HepG2 (cell line): ENCODE data around the gene MYH10. TPM values are rescaled to one million over a fixed set of nuclear protein-coding genes. Genes with fewer than 3 reads are reported as not detected.

Source experiments
- ATAC-seq: fragments of 200-7000 bp; cut with Tn5 transposase; 3 replicates; pipeline ENCODE4 v1.9.1; 2020; ENCODE audit warnings: mild to moderate bottlenecking, moderate library complexity
- BruUV-seq: library from RNA; stranded (reverse); fragments of 400-500 nt; replicated peaks from 2 replicates; lab custom pipeline; 2021; lab: Mats Ljungman, UMichigan
- CTCF ChIA-PET: fragments of 300-600 bp; formaldehyde crosslinking; extraction: SDS; loops from one replicate; lab custom pipeline; 2021; ENCODE audit warnings: low total read pairs, inconsistent platforms, low intra/inter-chr PET ratio; lab: Yijun Ruan, JAX
- POLR2A ChIA-PET: fragments of 350-600 bp; sonication (Branson Sonifier 250); formaldehyde crosslinking; loops from one replicate; lab custom pipeline; 2020; ENCODE audit warnings: antibody characterized with exemption, inconsistent platforms; lab: Yijun Ruan, JAX
- DNase-seq: peaks from one replicate; pipeline ENCODE4 v3.0.0-alpha.2; 2015; ENCODE audit warnings: low spot score
- FAIRE-seq: peaks from 3 replicates; lab custom pipeline; 2011; peaks lifted over from hg19 to GRCh38; lab: Jason Lieb, UNC
- H2AFZ ChIP-seq: one replicate; pipeline ENCODE4 v1.6.1; 2011; ENCODE audit warnings: low read length, inconsistent platforms
- H3K27ac ChIP-seq: fragments of 300-600 bp; 3 replicates; pipeline ENCODE4 v1.8.0; 2011; ENCODE audit warnings: mixed run types, mild to moderate bottlenecking, mixed read lengths, low read length, inconsistent platforms; ENCODE audit not compliant: insufficient read depth; ENCODE audit errors: extremely low read length
- H3K27me3 ChIP-seq, 2 experiments: fragments of 200-600 bp in 1 of 2; 2 replicates in 1 of 2; 3 replicates in 1 of 2; pipeline versions ENCODE4 v1.6.0 to v1.8.0; 2011; ENCODE audit warnings: low read length in 2 of 2, mild to moderate bottlenecking in 2 of 2, moderate library complexity in 2 of 2, inconsistent platforms in 1 of 2; ENCODE audit not compliant: insufficient read depth in 2 of 2, control insufficient read depth in 1 of 2
- H3K36me3 ChIP-seq, 2 experiments: fragments of 200-600 bp in 1 of 2; replicated peaks in 1 of 2; 2 replicates in 1 of 2; 3 replicates in 1 of 2; pipeline versions ENCODE4 v1.5.1 to v1.8.0; 2011; ENCODE audit warnings: low read length in 2 of 2, inconsistent platforms in 1 of 2; ENCODE audit not compliant: insufficient read depth in 2 of 2, control insufficient read depth in 1 of 2
- H3K4me1 ChIP-seq: 2 replicates; pipeline ENCODE4 v1.5.1; 2012; ENCODE audit warnings: low read length, inconsistent platforms; ENCODE audit not compliant: insufficient read depth
- H3K4me2 ChIP-seq: 2 replicates; pipeline ENCODE4 v1.6.0; 2011; ENCODE audit warnings: low read depth, low read length, inconsistent platforms
- H3K4me3 ChIP-seq, 3 experiments: fragments of 200-600 bp in 1 of 3; sonication (generic), shearing (Covaris generic) in 1 of 3; replicated peaks in 1 of 3; 2 replicates each; pipeline ENCODE4 v1.5.1; 2011 to 2016; ENCODE audit warnings: low read length in 3 of 3, inconsistent platforms in 2 of 3, low read depth in 2 of 3, mild to moderate bottlenecking in 2 of 3, control low read depth in 1 of 3, mixed read lengths in 1 of 3; ENCODE audit not compliant: insufficient read depth in 1 of 3
- H3K79me2 ChIP-seq: one replicate; pipeline ENCODE4 v1.6.1; 2011; ENCODE audit warnings: low read length, inconsistent platforms; ENCODE audit not compliant: insufficient read depth
- H3K9ac ChIP-seq: 2 replicates; pipeline ENCODE4 v1.6.0; 2011; ENCODE audit warnings: mild to moderate bottlenecking, low read depth, low read length, inconsistent platforms; ENCODE audit not compliant: insufficient read depth
- H3K9me3 ChIP-seq: 2 replicates; pipeline ENCODE4 v1.5.1; 2012; ENCODE audit warnings: mild to moderate bottlenecking, low read length
- H4K20me1 ChIP-seq: 2 replicates; pipeline ENCODE4 v1.6.0; 2011; ENCODE audit warnings: inconsistent platforms, mild to moderate bottlenecking, low read length, moderate library complexity; ENCODE audit not compliant: insufficient read depth
- CAMTA2 ChIP-seq: sonication (generic); formaldehyde crosslinking; IDR thresholded peaks from 2 replicates; pipeline ENCODE4 v1.4.0; 2020; ENCODE audit warnings: mild to moderate bottlenecking, missing genetic modification reagents, borderline replicate concordance
- DNMT3B ChIP-seq: conservative IDR thresholded peaks from 2 replicates; pipeline ENCODE4 v1.6.1; 2016; ENCODE audit warnings: missing biosample characterization, control low read depth
- EED ChIP-seq: sonication (generic); formaldehyde crosslinking; IDR thresholded peaks from 2 replicates; pipeline ENCODE4 v1.5.0; 2020; ENCODE audit warnings: mild to moderate bottlenecking, missing genetic modification reagents
- IRX3 ChIP-seq: sonication (generic); formaldehyde crosslinking; IDR thresholded peaks from 2 replicates; pipeline ENCODE4 v1.8.1; 2023; ENCODE audit warnings: mild to moderate bottlenecking, low read depth, missing genetic modification reagents, borderline replicate concordance
- PAX8 ChIP-seq: sonication (generic); formaldehyde crosslinking; IDR thresholded peaks from 2 replicates; pipeline ENCODE4 v1.8.0; 2022; ENCODE audit warnings: mild to moderate bottlenecking, missing genetic modification reagents, borderline replicate concordance
- RXRB ChIP-seq: IDR thresholded peaks from 2 replicates; pipeline ENCODE4 v1.6.1; 2016; ENCODE audit warnings: borderline replicate concordance, missing genetic modification reagents, missing compliant biosample characterization
- ZMYM3 ChIP-seq: sonication (generic); formaldehyde crosslinking; IDR thresholded peaks from 2 replicates; pipeline ENCODE4 v1.5.1; 2020; ENCODE audit warnings: mild to moderate bottlenecking, missing genetic modification reagents
- WGBS: methylation state at CpG from one replicate; pipeline ENCODE4 v1.1.6; 2017; ENCODE audit warnings: low lambda C conversion rate; 5-methylcytosine and 5-hydroxymethylcytosine counted together
- in situ Hi-C: cut with HindIII; loops from 2 replicates; pipeline ENCODE4 v1.10.0; 2017; ENCODE audit warnings: low pct_unique_long_range_greater_than_20kb; ENCODE audit not compliant: extremely low pct_ligation_motif_present
- intact Hi-C: fragments of 100-400 bp; cut with micrococcal nuclease; formaldehyde crosslinking; loops from one replicate; pipeline ENCODE4 v1.10.0; 2022; ENCODE audit not compliant: unreplicated experiment
- polyA plus RNA-seq, 8 experiments: library from polyadenylated mRNA; depleted of rRNA in 3 of 8; stranded (reverse) in 7 of 8; unstranded in 1 of 8; fragments of >200 nt; fragmentation: Illumina TruSeq in 4 of 8; extraction: Trizol in 4 of 8; gene quantifications; 2 replicates each; pipeline versions ENCODE4 v1.2.1 to v1.2.3, GENCODE V29; 2011 to 2016; ENCODE audit warnings: low read depth in 4 of 8, missing spikeins in 1 of 8, mixed read lengths in 1 of 8; ENCODE audit not compliant: insufficient read depth in 1 of 8
- total RNA-seq, 5 experiments: library from RNA; depleted of rRNA; stranded (reverse); fragments of >200 nt; fragmentation: Illumina TruSeq; extraction: Trizol; gene quantifications; 2 replicates each; pipeline ENCODE4 v1.2.3, GENCODE V29; 2016; ENCODE audit warnings: low read depth in 1 of 5
- TF ChIP-seq, protein P1 (sequence below): sonication (generic); formaldehyde crosslinking; conservative IDR thresholded peaks from 2 replicates; pipeline ENCODE4 v1.4.0; 2020; ENCODE audit warnings: missing genetic modification reagents
- TF ChIP-seq, protein P2 (sequence below): sonication (generic); formaldehyde crosslinking; IDR thresholded peaks from 2 replicates; pipeline ENCODE4 v1.5.0; 2020; ENCODE audit warnings: mild to moderate bottlenecking, missing genetic modification reagents
- TF ChIP-seq, protein P3 (sequence below): sonication (generic); formaldehyde crosslinking; IDR thresholded peaks from 2 replicates; pipeline ENCODE4 v1.4.0; 2020; ENCODE audit warnings: low read depth, mild to moderate bottlenecking, missing genetic modification reagents

MYH10 gene
- total and polyA plus RNA-seq, 2 of the 13 experiments (the other 11 are each of a cell fraction or from before 2014, with no cell fraction given) = 43.4 to 68.6 TPM

DNA sequence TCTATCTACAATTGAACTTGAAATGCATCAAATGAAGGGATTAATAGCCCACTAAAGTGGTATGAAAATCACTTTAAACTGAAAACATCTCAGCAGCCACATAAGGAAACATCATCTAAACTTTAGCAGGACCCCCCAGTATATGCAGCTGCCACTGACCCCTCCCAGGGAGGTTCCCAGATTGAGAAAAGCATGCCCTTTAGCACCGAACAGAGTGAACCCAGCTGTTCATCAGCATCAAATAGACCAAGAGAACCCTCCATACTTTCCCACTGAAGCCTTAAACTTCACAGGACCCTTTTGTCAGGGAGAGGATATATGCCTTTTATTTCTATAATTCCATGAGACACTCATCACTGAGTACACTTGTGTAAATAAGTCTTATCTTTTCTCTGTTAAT is 44.6 kb downstream of the MYH10 start (continued):
- no peak for TF ChIP-seq DNMT3B (CRISPR knock-in tag)

DNA sequence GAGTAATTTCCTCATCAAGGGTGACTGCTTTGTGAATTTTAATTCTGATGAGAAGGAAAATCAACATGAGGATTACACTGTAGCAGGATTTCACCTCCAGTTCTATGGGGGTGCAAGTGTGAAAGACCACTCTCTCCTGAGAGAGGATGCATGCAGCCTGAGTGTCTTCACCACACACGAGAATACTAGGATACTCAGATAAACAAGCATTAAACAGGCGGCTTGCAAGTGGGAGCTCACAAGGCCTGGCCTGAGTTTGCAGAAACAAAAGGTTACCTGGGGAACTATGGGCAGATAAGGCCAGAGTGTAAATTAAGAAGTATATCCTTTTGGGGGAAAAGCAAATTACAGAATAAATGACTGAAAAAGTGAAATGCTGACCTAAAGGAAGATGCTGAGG is 46.6 kb downstream of the MYH10 start:
- Histone ChIP-seq H4K20me1 (no peaks in the 10 kb centered on the region), H3K27me3 (no peaks in the 10 kb centered on the region), H3K27ac (no peak overlapping the region), H3K79me2 (no peaks in the 10 kb centered on the region), H3K4me2 (no peak overlapping the region), H3K9me3 (no peaks in the 10 kb centered on the region), H2AFZ (no peak overlapping the region), H3K9ac (no peak overlapping the region), H3K4me1 (peaks cover 7% of the 10 kb centered on the region; the same call in 1 of the 2 replicates), H3K36me3 (peaks cover 12 to 35% of the 10 kb centered on the region in 2 experiments), H3K4me3 (no peak overlapping the region)
- TF ChIP-seq, protein P1, sequence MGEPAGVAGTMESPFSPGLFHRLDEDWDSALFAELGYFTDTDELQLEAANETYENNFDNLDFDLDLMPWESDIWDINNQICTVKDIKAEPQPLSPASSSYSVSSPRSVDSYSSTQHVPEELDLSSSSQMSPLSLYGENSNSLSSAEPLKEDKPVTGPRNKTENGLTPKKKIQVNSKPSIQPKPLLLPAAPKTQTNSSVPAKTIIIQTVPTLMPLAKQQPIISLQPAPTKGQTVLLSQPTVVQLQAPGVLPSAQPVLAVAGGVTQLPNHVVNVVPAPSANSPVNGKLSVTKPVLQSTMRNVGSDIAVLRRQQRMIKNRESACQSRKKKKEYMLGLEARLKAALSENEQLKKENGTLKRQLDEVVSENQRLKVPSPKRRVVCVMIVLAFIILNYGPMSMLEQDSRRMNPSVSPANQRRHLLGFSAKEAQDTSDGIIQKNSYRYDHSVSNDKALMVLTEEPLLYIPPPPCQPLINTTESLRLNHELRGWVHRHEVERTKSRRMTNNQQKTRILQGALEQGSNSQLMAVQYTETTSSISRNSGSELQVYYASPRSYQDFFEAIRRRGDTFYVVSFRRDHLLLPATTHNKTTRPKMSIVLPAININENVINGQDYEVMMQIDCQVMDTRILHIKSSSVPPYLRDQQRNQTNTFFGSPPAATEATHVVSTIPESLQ (CRISPR knock-in tag) = no peak
- TF ChIP-seq, protein P2, sequence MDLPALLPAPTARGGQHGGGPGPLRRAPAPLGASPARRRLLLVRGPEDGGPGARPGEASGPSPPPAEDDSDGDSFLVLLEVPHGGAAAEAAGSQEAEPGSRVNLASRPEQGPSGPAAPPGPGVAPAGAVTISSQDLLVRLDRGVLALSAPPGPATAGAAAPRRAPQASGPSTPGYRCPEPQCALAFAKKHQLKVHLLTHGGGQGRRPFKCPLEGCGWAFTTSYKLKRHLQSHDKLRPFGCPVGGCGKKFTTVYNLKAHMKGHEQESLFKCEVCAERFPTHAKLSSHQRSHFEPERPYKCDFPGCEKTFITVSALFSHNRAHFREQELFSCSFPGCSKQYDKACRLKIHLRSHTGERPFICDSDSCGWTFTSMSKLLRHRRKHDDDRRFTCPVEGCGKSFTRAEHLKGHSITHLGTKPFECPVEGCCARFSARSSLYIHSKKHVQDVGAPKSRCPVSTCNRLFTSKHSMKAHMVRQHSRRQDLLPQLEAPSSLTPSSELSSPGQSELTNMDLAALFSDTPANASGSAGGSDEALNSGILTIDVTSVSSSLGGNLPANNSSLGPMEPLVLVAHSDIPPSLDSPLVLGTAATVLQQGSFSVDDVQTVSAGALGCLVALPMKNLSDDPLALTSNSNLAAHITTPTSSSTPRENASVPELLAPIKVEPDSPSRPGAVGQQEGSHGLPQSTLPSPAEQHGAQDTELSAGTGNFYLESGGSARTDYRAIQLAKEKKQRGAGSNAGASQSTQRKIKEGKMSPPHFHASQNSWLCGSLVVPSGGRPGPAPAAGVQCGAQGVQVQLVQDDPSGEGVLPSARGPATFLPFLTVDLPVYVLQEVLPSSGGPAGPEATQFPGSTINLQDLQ (CRISPR knock-in tag) = no peak
- TF ChIP-seq PAX8 (CRISPR knock-in tag) (no peak), CAMTA2 (CRISPR knock-in tag) (no peak), IRX3 (CRISPR knock-in tag) (no peak), EED (no peak), RXRB (CRISPR knock-in tag) (no peak), ZMYM3 (CRISPR knock-in tag) (no peak)
- TF ChIP-seq, protein P3, sequence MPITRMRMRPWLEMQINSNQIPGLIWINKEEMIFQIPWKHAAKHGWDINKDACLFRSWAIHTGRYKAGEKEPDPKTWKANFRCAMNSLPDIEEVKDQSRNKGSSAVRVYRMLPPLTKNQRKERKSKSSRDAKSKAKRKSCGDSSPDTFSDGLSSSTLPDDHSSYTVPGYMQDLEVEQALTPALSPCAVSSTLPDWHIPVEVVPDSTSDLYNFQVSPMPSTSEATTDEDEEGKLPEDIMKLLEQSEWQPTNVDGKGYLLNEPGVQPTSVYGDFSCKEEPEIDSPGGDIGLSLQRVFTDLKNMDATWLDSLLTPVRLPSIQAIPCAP (CRISPR knock-in tag) = no peak
- CTCF ChIA-PET = no interaction called here
- ATAC-seq = no peak
- FAIRE-seq = no peak
- no peak for DNase-seq
- intact Hi-C loops (no loop called here), in situ Hi-C loops (no loop called here)
- BruUV-seq = no TSS peak
- POLR2A ChIA-PET = no interaction called here
- 100% methylated on average over 2 of the region's 2 CpGs for WGBS
